Ishikawa (cell line): ENCODE results near the gene SP7.

Experiments used
- CEBPB ChIP-seq: IDR thresholded peaks from 2 replicates; pipeline ENCODE4 v1.6.1; 2012
- CREB1 ChIP-seq: IDR thresholded peaks from 2 replicates; pipeline ENCODE4 v1.6.1; 2012; ENCODE audit warnings: low read depth
- EGR1 ChIP-seq: IDR thresholded peaks from 2 replicates; pipeline ENCODE4 v1.6.1; 2012
- EP300 ChIP-seq: IDR thresholded peaks from 2 replicates; pipeline ENCODE4 v1.6.1; 2012; ENCODE audit warnings: borderline replicate concordance
- FOXM1 ChIP-seq: IDR thresholded peaks from 2 replicates; pipeline ENCODE4 v1.6.1; 2012; ENCODE audit warnings: low read depth, borderline replicate concordance
- RAD21 ChIP-seq: IDR thresholded peaks from 2 replicates; pipeline ENCODE4 v1.6.1; 2012; ENCODE audit warnings: low read depth
- REST ChIP-seq: IDR thresholded peaks from 2 replicates; pipeline ENCODE4 v1.6.1; 2012; ENCODE audit warnings: low read depth, mild to moderate bottlenecking
- TAF1 ChIP-seq: IDR thresholded peaks from 2 replicates; pipeline ENCODE4 v1.6.1; 2012; ENCODE audit warnings: low read depth, mild to moderate bottlenecking
- TCF12 ChIP-seq: IDR thresholded peaks from 2 replicates; pipeline ENCODE4 v1.6.1; 2012; ENCODE audit warnings: low read depth
- YY1 ChIP-seq: IDR thresholded peaks from 2 replicates; pipeline ENCODE4 v1.6.1; 2012; ENCODE audit warnings: low read depth
- ZBTB7A ChIP-seq: IDR thresholded peaks from 2 replicates; pipeline ENCODE4 v1.6.1; 2012; ENCODE audit warnings: low read depth
- TF ChIP-seq, protein P1 (sequence below): IDR thresholded peaks from 2 replicates; pipeline ENCODE4 v1.6.1; 2012
- TF ChIP-seq, protein P2 (sequence below): IDR thresholded peaks from 2 replicates; pipeline ENCODE4 v1.6.1; 2012

- TF ChIP-seq TAF1 (no peak), CREB1 (no peak), YY1 (no peak), RAD21 (no peak), EGR1 (no peak), REST (no peak), EP300 (no peak), ZBTB7A (no peak), TCF12 (no peak), CEBPB (no peak), FOXM1 (no peak)
- TF ChIP-seq, protein P1, sequence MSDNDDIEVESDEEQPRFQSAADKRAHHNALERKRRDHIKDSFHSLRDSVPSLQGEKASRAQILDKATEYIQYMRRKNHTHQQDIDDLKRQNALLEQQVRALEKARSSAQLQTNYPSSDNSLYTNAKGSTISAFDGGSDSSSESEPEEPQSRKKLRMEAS: no peak
- TF ChIP-seq, protein P2, sequence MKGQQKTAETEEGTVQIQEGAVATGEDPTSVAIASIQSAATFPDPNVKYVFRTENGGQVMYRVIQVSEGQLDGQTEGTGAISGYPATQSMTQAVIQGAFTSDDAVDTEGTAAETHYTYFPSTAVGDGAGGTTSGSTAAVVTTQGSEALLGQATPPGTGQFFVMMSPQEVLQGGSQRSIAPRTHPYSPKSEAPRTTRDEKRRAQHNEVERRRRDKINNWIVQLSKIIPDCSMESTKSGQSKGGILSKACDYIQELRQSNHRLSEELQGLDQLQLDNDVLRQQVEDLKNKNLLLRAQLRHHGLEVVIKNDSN: no peak
Measured at GRCh38 chr12:53326460-53327185, 9.5 kb downstream of the SP7 start.
